IPS-18c (cell line): Measurements from ENCODE around the gene CPED1.

Experiments
- H3K4me3 ChIP-seq: 2 replicates; pipeline ENCODE4 v1.7.0; 2013; ENCODE audit warnings: low read depth, mild to moderate bottlenecking, low read length, moderate library complexity; ENCODE audit not compliant: insufficient read depth
- H3K9me3 ChIP-seq: one replicate; pipeline ENCODE4 v1.6.1; 2013; ENCODE audit warnings: mild to moderate bottlenecking, low read length, moderate library complexity; ENCODE audit not compliant: control insufficient read depth, insufficient read depth

Gene CPED1

GRCh38 chr7:121083138-121083789 is 94.8 kb downstream of the CPED1 start:
- H3K4me3 ChIP-seq, result no peak overlapping the region
- H3K9me3 ChIP-seq, result peaks cover 2% of the 10 kb centered on the region

GRCh38 chr7:121083790-121084251 is 95.3 kb downstream of the CPED1 start:
- peaks cover 2% of the 10 kb centered on the region for H3K9me3 ChIP-seq
- no peak overlapping the region for H3K4me3 ChIP-seq

- peaks cover 2% of the 10 kb centered on the region for H3K9me3 ChIP-seq
- no peak overlapping the region for H3K4me3 ChIP-seq
Measured at GRCh38 chr7:121084256-121084655, 95.7 kb downstream of the CPED1 start.

GRCh38 chr7:121084748-121085336 is 96.3 kb downstream of the CPED1 start:
- H3K4me3 ChIP-seq, result no peak overlapping the region

GRCh38 chr7:121085922-121086321 is 97.4 kb downstream of the CPED1 start:
- Histone ChIP-seq H3K4me3 (no peak overlapping the region), H3K9me3 (peaks cover 2% of the 10 kb centered on the region)

More at GRCh38 chr7:121084748-121085336, 96.3 kb downstream of the CPED1 start:
- peaks cover 2% of the 10 kb centered on the region for H3K9me3 ChIP-seq

- no peak overlapping the region for H3K4me3 ChIP-seq
- no peaks in the 10 kb centered on the region for H3K9me3 ChIP-seq
Measured at GRCh38 chr7:121088870-121089269, 100.4 kb downstream of the CPED1 start.

GRCh38 chr7:121094829-121095228 is 106.3 kb downstream of the CPED1 start:
- no peak overlapping the region for H3K4me3 ChIP-seq

GRCh38 chr7:121097577-121097976 is 109.1 kb downstream of the CPED1 start:
- Histone ChIP-seq H3K4me3 (no peak overlapping the region), H3K9me3 (no peaks in the 10 kb centered on the region)

More at GRCh38 chr7:121094829-121095228, 106.3 kb downstream of the CPED1 start:
- H3K9me3 ChIP-seq, result no peaks in the 10 kb centered on the region

GRCh38 chr7:121099572-121099971 is 111.1 kb downstream of the CPED1 start:
- no peak overlapping the region for H3K4me3 ChIP-seq
- no peaks in the 10 kb centered on the region for H3K9me3 ChIP-seq

- H3K4me3 ChIP-seq, result no peak overlapping the region
- no peaks in the 10 kb centered on the region for H3K9me3 ChIP-seq
Measured at GRCh38 chr7:121101083-121101482, 112.6 kb downstream of the CPED1 start.

GRCh38 chr7:121101621-121102020 is 113.1 kb downstream of the CPED1 start:
- no peak overlapping the region for H3K4me3 ChIP-seq

GRCh38 chr7:121102619-121103018 is 114.1 kb downstream of the CPED1 start:
- Histone ChIP-seq H3K4me3 (no peak overlapping the region), H3K9me3 (no peaks in the 10 kb centered on the region)

More at GRCh38 chr7:121101621-121102020, 113.1 kb downstream of the CPED1 start:
- no peaks in the 10 kb centered on the region for H3K9me3 ChIP-seq

- H3K4me3 ChIP-seq, result no peak overlapping the region
- no peaks in the 10 kb centered on the region for H3K9me3 ChIP-seq
Measured at GRCh38 chr7:121103086-121103485, 114.6 kb downstream of the CPED1 start.

- Histone ChIP-seq H3K9me3 (no peaks in the 10 kb centered on the region), H3K4me3 (no peak overlapping the region)
Measured at GRCh38 chr7:121103579-121103978, 115.1 kb downstream of the CPED1 start.

GRCh38 chr7:121105262-121105661 is 116.8 kb downstream of the CPED1 start:
- no peaks in the 10 kb centered on the region for H3K9me3 ChIP-seq
- H3K4me3 ChIP-seq, result no peak overlapping the region

GRCh38 chr7:121107923-121108498 is 119.5 kb downstream of the CPED1 start:
- no peaks in the 10 kb centered on the region for H3K9me3 ChIP-seq
- H3K4me3 ChIP-seq, result no peak overlapping the region

- no peaks in the 10 kb centered on the region for H3K9me3 ChIP-seq
- no peak overlapping the region for H3K4me3 ChIP-seq
Measured at GRCh38 chr7:121109145-121109544, 120.6 kb downstream of the CPED1 start.

GRCh38 chr7:121113288-121113687 is 124.8 kb downstream of the CPED1 start:
- no peak overlapping the region for H3K4me3 ChIP-seq
- H3K9me3 ChIP-seq, result no peaks in the 10 kb centered on the region
